GM23338 (cell line): Measurements from ENCODE around the gene LINGO1.

ENCODE experiments used
- CREB1 ChIP-seq: fragments of 250-450 bp; sonication (Bioruptor Pico); IDR thresholded peaks from 2 replicates; pipeline ENCODE4 v1.5.0; 2020; ENCODE audit warnings: low read depth, mild to moderate bottlenecking, moderate library complexity
- EZH2 ChIP-seq: fragments of 200-600 bp; sonication (generic); IDR thresholded peaks from one replicate; pipeline ENCODE4 v1.8.0; 2017; ENCODE audit warnings: antibody characterized with exemption, mild to moderate bottlenecking, low read depth; ENCODE audit not compliant: unreplicated experiment
- EZH2phosphoT487 ChIP-seq: fragments of 200-600 bp; sonication (generic); IDR thresholded peaks from one replicate; pipeline ENCODE4 v1.8.1; 2018; ENCODE audit warnings: antibody characterized with exemption; ENCODE audit not compliant: unreplicated experiment
- NANOG ChIP-seq: IDR thresholded peaks from 2 replicates; pipeline ENCODE4 v1.6.1; 2016; ENCODE audit warnings: antibody characterized with exemption, borderline replicate concordance
- POLR2AphosphoS5 ChIP-seq: IDR thresholded peaks from 2 replicates; pipeline ENCODE4 v1.6.1; 2016; ENCODE audit warnings: antibody characterized with exemption, low read depth
- STAT1 ChIP-seq: IDR thresholded peaks from one replicate; pipeline ENCODE4 v1.6.1; 2016; ENCODE audit warnings: antibody characterized with exemption; ENCODE audit not compliant: unreplicated experiment
- ZNF114 ChIP-seq: fragments of 250-450 bp; sonication (Bioruptor Pico); IDR thresholded peaks from 2 replicates; pipeline ENCODE4 v1.5.0; 2020; ENCODE audit warnings: mild to moderate bottlenecking, moderate library complexity
- ZNF331 ChIP-seq: fragments of 250-450 bp; sonication (Bioruptor Pico); IDR thresholded peaks from 2 replicates; pipeline ENCODE4 v1.5.0; 2020; ENCODE audit warnings: low read depth, mild to moderate bottlenecking, moderate library complexity
- TF ChIP-seq, protein P1 (sequence below), 2 experiments: fragments of 200-600 bp in 1 of 2; sonication (generic) in 1 of 2; conservative IDR thresholded peaks; 2 replicates each; pipeline versions ENCODE4 v1.5.1 to v1.6.1; 2016 to 2017; ENCODE audit warnings: antibody characterized with exemption in 2 of 2, low read depth in 2 of 2, mild to moderate bottlenecking in 2 of 2, moderate library complexity in 1 of 2
- TF ChIP-seq, protein P2 (sequence below): IDR thresholded peaks from one replicate; pipeline ENCODE4 v1.6.1; 2018; ENCODE audit warnings: antibody characterized with exemption; ENCODE audit not compliant: unreplicated experiment

DNA sequence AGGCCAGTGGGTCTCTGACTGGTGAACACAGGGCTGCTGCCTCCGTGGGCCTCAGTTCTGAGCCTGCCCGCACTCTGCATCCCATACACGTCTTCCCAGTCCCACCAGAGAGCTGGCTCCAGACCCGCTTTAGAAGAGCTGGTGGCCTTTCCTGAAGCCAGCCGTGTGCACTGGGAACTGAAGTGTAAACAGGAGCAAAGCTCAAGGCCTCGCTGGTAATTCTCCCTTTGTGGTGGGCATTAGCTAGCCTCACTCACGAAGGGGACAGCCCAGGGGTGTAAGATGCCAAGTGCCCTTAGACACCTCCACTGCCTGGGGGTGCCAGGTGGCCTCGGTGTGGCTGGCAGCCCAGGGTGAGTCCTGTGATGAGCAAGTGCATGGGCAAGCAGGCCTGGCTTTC lies 12.9 kb upstream of the LINGO1 start:
- TF ChIP-seq, protein P1, sequence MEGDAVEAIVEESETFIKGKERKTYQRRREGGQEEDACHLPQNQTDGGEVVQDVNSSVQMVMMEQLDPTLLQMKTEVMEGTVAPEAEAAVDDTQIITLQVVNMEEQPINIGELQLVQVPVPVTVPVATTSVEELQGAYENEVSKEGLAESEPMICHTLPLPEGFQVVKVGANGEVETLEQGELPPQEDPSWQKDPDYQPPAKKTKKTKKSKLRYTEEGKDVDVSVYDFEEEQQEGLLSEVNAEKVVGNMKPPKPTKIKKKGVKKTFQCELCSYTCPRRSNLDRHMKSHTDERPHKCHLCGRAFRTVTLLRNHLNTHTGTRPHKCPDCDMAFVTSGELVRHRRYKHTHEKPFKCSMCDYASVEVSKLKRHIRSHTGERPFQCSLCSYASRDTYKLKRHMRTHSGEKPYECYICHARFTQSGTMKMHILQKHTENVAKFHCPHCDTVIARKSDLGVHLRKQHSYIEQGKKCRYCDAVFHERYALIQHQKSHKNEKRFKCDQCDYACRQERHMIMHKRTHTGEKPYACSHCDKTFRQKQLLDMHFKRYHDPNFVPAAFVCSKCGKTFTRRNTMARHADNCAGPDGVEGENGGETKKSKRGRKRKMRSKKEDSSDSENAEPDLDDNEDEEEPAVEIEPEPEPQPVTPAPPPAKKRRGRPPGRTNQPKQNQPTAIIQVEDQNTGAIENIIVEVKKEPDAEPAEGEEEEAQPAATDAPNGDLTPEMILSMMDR (conservative IDR thresholded peaks at IDR 0.05; ENCODE audit: low read depth in 2 of 2) = no peak
- TF ChIP-seq POLR2AphosphoS5 = no peak
- no peak for TF ChIP-seq CREB1 (CRISPR knock-in tag)
- TF ChIP-seq EZH2 = no peak
- no peak for TF ChIP-seq STAT1
- TF ChIP-seq, protein P2, sequence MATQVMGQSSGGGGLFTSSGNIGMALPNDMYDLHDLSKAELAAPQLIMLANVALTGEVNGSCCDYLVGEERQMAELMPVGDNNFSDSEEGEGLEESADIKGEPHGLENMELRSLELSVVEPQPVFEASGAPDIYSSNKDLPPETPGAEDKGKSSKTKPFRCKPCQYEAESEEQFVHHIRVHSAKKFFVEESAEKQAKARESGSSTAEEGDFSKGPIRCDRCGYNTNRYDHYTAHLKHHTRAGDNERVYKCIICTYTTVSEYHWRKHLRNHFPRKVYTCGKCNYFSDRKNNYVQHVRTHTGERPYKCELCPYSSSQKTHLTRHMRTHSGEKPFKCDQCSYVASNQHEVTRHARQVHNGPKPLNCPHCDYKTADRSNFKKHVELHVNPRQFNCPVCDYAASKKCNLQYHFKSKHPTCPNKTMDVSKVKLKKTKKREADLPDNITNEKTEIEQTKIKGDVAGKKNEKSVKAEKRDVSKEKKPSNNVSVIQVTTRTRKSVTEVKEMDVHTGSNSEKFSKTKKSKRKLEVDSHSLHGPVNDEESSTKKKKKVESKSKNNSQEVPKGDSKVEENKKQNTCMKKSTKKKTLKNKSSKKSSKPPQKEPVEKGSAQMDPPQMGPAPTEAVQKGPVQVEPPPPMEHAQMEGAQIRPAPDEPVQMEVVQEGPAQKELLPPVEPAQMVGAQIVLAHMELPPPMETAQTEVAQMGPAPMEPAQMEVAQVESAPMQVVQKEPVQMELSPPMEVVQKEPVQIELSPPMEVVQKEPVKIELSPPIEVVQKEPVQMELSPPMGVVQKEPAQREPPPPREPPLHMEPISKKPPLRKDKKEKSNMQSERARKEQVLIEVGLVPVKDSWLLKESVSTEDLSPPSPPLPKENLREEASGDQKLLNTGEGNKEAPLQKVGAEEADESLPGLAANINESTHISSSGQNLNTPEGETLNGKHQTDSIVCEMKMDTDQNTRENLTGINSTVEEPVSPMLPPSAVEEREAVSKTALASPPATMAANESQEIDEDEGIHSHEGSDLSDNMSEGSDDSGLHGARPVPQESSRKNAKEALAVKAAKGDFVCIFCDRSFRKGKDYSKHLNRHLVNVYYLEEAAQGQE = no peak
- TF ChIP-seq ZNF331 (CRISPR knock-in tag) = no peak
- no peak for TF ChIP-seq NANOG
- no peak for TF ChIP-seq EZH2phosphoT487
- no peak for TF ChIP-seq ZNF114 (CRISPR knock-in tag)
